Ovary (tissue), 3 donors: Measurements from ENCODE around the gene WFIKKN1.

Source experiments
- EP300 ChIP-seq: sonication (generic); formaldehyde crosslinking; IDR thresholded peaks from one replicate; pipeline ENCODE4 v1.6.1; 2017; ENCODE audit warnings: antibody characterized with exemption
- POLR2A ChIP-seq: fragments of 450-650 bp; IDR thresholded peaks from one replicate; pipeline ENCODE4 v1.6.1; 2017; ENCODE audit warnings: antibody characterized with exemption, mild to moderate bottlenecking, moderate library complexity
- TF ChIP-seq, protein P1 (sequence below), 3 donors: fragments of 450-650 bp in 2 of 3; fragments of 200-600 bp in 1 of 3; IDR thresholded peaks; one replicate each; pipeline versions ENCODE4 v1.5.1 to v1.8.0; 2016 to 2022; ENCODE audit warnings: antibody characterized with exemption in 3 of 3, mild to moderate bottlenecking in 1 of 3
- donor health status: DM: no; HTN: no; CAD: no.

DNA sequence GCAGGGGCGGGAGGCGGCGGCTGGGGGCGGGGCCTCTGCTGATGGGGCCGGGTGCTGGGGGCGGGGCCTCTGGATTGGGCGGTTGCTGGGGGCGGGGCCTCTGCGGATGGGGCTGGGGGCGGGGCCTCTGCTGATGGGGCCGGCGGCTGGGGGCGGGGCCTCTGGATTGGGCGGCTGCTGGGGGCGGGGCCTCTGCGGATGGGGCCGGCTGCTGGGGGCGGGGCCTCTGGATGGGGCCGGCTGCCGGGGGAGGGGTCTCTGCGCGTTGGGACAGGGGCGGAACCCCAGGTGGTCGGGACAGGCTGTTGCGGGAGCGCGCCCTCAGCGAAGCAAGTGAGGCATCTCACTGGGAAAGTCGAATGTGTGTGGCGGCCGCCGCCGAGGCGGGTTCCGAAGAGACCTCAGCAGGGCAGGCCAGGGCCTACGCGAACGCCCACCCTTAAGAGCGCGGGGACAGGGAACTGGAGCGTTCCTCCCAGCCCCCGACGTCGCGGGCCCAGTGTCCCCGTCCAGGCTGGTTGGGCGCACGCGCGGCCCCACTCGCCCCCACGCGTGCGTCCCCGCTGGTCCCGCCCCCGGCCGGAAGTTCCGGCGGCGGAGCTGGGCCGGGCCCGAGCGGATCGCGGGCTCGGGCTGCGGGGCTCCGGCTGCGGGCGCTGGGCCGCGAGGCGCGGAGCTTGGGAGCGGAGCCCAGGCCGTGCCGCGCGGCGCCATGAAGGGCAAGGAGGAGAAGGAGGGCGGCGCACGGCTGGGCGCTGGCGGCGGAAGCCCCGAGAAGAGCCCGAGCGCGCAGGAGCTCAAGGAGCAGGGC lies 49.2 kb downstream of the WFIKKN1 start, which contains the start of gene STUB1:
- TF ChIP-seq, protein P1, sequence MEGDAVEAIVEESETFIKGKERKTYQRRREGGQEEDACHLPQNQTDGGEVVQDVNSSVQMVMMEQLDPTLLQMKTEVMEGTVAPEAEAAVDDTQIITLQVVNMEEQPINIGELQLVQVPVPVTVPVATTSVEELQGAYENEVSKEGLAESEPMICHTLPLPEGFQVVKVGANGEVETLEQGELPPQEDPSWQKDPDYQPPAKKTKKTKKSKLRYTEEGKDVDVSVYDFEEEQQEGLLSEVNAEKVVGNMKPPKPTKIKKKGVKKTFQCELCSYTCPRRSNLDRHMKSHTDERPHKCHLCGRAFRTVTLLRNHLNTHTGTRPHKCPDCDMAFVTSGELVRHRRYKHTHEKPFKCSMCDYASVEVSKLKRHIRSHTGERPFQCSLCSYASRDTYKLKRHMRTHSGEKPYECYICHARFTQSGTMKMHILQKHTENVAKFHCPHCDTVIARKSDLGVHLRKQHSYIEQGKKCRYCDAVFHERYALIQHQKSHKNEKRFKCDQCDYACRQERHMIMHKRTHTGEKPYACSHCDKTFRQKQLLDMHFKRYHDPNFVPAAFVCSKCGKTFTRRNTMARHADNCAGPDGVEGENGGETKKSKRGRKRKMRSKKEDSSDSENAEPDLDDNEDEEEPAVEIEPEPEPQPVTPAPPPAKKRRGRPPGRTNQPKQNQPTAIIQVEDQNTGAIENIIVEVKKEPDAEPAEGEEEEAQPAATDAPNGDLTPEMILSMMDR (IDR thresholded peaks at IDR 0.05), result no peak
- TF ChIP-seq EP300 (no peak), POLR2A (peak; percentile 61)
